NCI-H1092 treated with DMSO at 0.1 percent for 48 hours (cell line): ENCODE results near the gene TEPSIN.
"Not testable (repeated sequence)": the region's sequence is repeated elsewhere in the genome, so short reads cannot be mapped to it uniquely, and the experiment has no call there.

Experiments used
- DNase-seq: peaks from one replicate; lab custom pipeline; 2025; lab: John Stamatoyannopoulos, UW

Gene TEPSIN

GRCh38 chr17:81236784-81237183, 2.1 kb downstream of the TEPSIN start:
- no peak for DNase-seq

GRCh38 chr17:81235822-81236740, 2.8 kb downstream of the TEPSIN start:
- DNase-seq: no peak

- no peak for DNase-seq
Measured at GRCh38 chr17:81234940-81235821, 3.7 kb downstream of the TEPSIN start.

GRCh38 chr17:81234506-81234855, 4.4 kb downstream of the TEPSIN start:
- no peak for DNase-seq

GRCh38 chr17:81233811-81234505, 4.9 kb downstream of the TEPSIN start:
- DNase-seq: no peak

GRCh38 chr17:81233316-81233715, 5.5 kb downstream of the TEPSIN start:
- no peak for DNase-seq

GRCh38 chr17:81232616-81233241, 6.1 kb downstream of the TEPSIN start:
- no peak for DNase-seq

GRCh38 chr17:81231766-81232581, 6.9 kb downstream of the TEPSIN start:
- no peak for DNase-seq

- no peak for DNase-seq
Measured at GRCh38 chr17:81231121-81231645, 7.7 kb downstream of the TEPSIN start.

GRCh38 chr17:81230043-81230820, 8.6 kb downstream of the TEPSIN start:
- DNase-seq: no peak

- no peak for DNase-seq
Measured at GRCh38 chr17:81229666-81229920, 9.3 kb downstream of the TEPSIN start.

- no peak for DNase-seq
Measured at GRCh38 chr17:81228834-81229665, 9.8 kb downstream of the TEPSIN start.

- DNase-seq: no peak
Measured at GRCh38 chr17:81228420-81228819, 10.4 kb downstream of the TEPSIN start.

- not testable (repeated sequence) for DNase-seq
Measured at GRCh38 chr17:81227630-81228029, 11.2 kb downstream of the TEPSIN start.

- peak; percentile 51 for DNase-seq
Measured at GRCh38 chr17:81223762-81224130, 15.1 kb downstream of the TEPSIN start.

GRCh38 chr17:81222906-81223761, 15.7 kb downstream of the TEPSIN start, which contains the start of gene CEP131:
Gene CEP131 (minus strand): TSS chr17:81222965. CDS start chr17:81220056, 2,909 bp downstream.
- peak; percentile 97 for DNase-seq

GRCh38 chr17:81222620-81222905, 16.3 kb downstream of the TEPSIN start:
- no peak for DNase-seq

GRCh38 chr17:81221842-81222619, 16.8 kb downstream of the TEPSIN start:
- DNase-seq: no peak
